OCI-LY1 (cell line): ENCODE data around the gene TMEM171.

ENCODE experiments used
- CTCF ChIP-seq: fragments of 200-600 bp; sonication (generic), shearing (Covaris generic); IDR thresholded peaks from 2 replicates; pipeline ENCODE4 v1.5.1; 2017; ENCODE audit warnings: mild to moderate bottlenecking, antibody characterized with exemption, low read length, moderate library complexity, mixed read lengths
- EZH2 ChIP-seq: fragments of 200-600 bp; sonication (generic), shearing (Covaris generic); IDR thresholded peaks from 2 replicates; pipeline ENCODE4 v1.8.0; 2017; ENCODE audit warnings: borderline replicate concordance, mixed run types, mild to moderate bottlenecking, antibody characterized with exemption, low read length, moderate library complexity, mixed read lengths

GRCh38 chr5:73112359-73112758, 8.0 kb upstream of the TMEM171 start:
- TF ChIP-seq EZH2 (no peak), CTCF (no peak)
